Stomach (tissue), 9 donors: ENCODE results near the gene PMF1. TPM values are rescaled to one million over a fixed set of nuclear protein-coding genes. Genes with fewer than 3 reads are reported as not detected.

Experiments used
- DNase-seq, 2 donors: peaks; one replicate each; pipeline versions ENCODE4 v3.0.0 to v3.0.0-alpha.2; 2013 to 2019
- H3K27ac ChIP-seq, 5 donors: fragments of 200-600 bp in 4 of 5; sonication (generic) in 4 of 5; one replicate each; pipeline ENCODE4 v1.5.1; 2013 to 2019; ENCODE audit warnings: mild to moderate bottlenecking in 1 of 5, moderate library complexity in 1 of 5
- H3K27me3 ChIP-seq, 3 donors: fragments of 200-600 bp; sonication (generic); one replicate each; pipeline ENCODE4 v1.5.1; 2017 to 2019; ENCODE audit warnings: mixed run types in 1 of 3
- H3K36me3 ChIP-seq, 4 donors: fragments of 200-600 bp; sonication (generic); 1 replicate in 3 of 4; 2 replicates in 1 of 4; pipeline ENCODE4 v1.5.1; 2016 to 2019
- H3K4me1 ChIP-seq, 4 donors: fragments of 200-600 bp; sonication (generic); one replicate each; pipeline ENCODE4 v1.5.1; 2016 to 2019
- H3K4me3 ChIP-seq, 4 donors: fragments of 200-600 bp; sonication (generic) in 3 of 4; one replicate each; pipeline ENCODE4 v1.5.1; 2016 to 2019; ENCODE audit warnings: mild to moderate bottlenecking in 1 of 4
- H3K9me3 ChIP-seq, 4 donors: fragments of 200-600 bp; sonication (generic); one replicate each; pipeline ENCODE4 v1.5.1; 2016 to 2019
- EP300 ChIP-seq: sonication (generic); formaldehyde crosslinking; IDR thresholded peaks from one replicate; pipeline ENCODE4 v1.6.1; 2017; ENCODE audit warnings: antibody characterized with exemption
- POLR2A ChIP-seq, 4 donors: fragments of 450-650 bp; IDR thresholded peaks; one replicate each; pipeline ENCODE4 v1.6.1; 2016; ENCODE audit warnings: antibody characterized with exemption in 4 of 4, control low read depth in 2 of 4, mild to moderate bottlenecking in 1 of 4, moderate library complexity in 1 of 4
- POLR2AphosphoS5 ChIP-seq, 3 donors: sonication (generic); formaldehyde crosslinking; IDR thresholded peaks; one replicate each; pipeline ENCODE4 v1.6.1; 2016; ENCODE audit warnings: antibody characterized with exemption in 3 of 3
- WGBS, 5 donors: extraction: QIAGEN DNeasy Blood & Tissue Kit in 3 of 5; methylation state at CpG; one replicate each; pipeline versions ENCODE4 v1.1.5 to v1.1.7; 2013 to 2018; 5-methylcytosine and 5-hydroxymethylcytosine counted together
- intact Hi-C: fragments of 100-400 bp; cut with DNase I; formaldehyde crosslinking; loops from one replicate; pipeline ENCODE4 v1.15.1; 2023; ENCODE audit warnings: low total_unique reads
- polyA plus RNA-seq, 3 donors: library from polyadenylated mRNA; stranded (reverse); fragments of 200-250 nt; gene quantifications; one replicate each; pipeline ENCODE4 v1.2.3, GENCODE V29; 2013
- total RNA-seq, 5 donors: library from RNA; depleted of rRNA; stranded (reverse); fragments of >200 nt; gene quantifications; one replicate each; pipeline versions ENCODE4 v1.1.0 to v1.2.3, GENCODE V29; 2014 to 2016
- TF ChIP-seq, protein P1 (sequence below), 7 experiments: fragments of 450-650 bp in 4 of 7; fragments of 200-600 bp in 3 of 7; sonication (generic) in 3 of 7; IDR thresholded peaks; one replicate each; pipeline ENCODE4 v1.5.1; 2016 to 2019; ENCODE audit warnings: antibody characterized with exemption in 7 of 7, control low read depth in 2 of 7, mild to moderate bottlenecking in 1 of 7
- donor health status: healthy with polysubstance abuse.
- donor health status: Bipolar disorder and iron deficiency.
- donor health status: healthy.

Gene PMF1
- total and polyA plus RNA-seq, 8 donors: 5.3 to 73.5 (median 44.0) TPM

DNA sequence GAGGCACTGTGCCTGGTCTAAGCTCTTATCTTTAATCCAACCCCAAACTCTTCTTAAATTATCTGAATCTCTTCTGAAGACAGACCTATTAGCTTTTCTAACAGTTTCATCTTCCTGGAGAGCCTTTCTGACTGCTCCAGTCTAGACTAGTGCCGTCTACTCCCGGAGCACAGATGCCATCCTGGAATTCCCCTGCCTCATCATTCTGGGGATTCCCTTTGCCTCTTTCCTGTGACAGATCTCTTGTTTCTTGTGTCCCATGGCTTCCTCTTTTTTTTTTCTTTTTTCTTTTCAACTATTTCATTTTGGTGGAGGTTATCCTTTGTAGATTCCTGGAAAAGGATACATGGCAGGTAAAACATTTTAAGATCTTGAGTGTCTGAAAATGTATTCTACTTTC is 47.7 kb upstream of the PMF1 start:
- no peaks in the 10 kb centered on the region for H3K27me3 ChIP-seq
- H3K36me3 ChIP-seq: no peaks in the 10 kb centered on the region
- 65 to 83% (median 70%) methylated on average over 2 of the region's 2 CpGs for WGBS, 5 donors
- no peak overlapping the region for H3K4me3 ChIP-seq
- peaks cover 20 to 39% (median 28%) of the 10 kb centered on the region in 4 donors for H3K4me1 ChIP-seq
- H3K9me3 ChIP-seq: no peaks in the 10 kb centered on the region
- H3K27ac ChIP-seq: no peak overlapping the region
- intact Hi-C loops: no loop called here
- DNase-seq: peak in 1 of 2 donors; percentile 34
- TF ChIP-seq, protein P1, sequence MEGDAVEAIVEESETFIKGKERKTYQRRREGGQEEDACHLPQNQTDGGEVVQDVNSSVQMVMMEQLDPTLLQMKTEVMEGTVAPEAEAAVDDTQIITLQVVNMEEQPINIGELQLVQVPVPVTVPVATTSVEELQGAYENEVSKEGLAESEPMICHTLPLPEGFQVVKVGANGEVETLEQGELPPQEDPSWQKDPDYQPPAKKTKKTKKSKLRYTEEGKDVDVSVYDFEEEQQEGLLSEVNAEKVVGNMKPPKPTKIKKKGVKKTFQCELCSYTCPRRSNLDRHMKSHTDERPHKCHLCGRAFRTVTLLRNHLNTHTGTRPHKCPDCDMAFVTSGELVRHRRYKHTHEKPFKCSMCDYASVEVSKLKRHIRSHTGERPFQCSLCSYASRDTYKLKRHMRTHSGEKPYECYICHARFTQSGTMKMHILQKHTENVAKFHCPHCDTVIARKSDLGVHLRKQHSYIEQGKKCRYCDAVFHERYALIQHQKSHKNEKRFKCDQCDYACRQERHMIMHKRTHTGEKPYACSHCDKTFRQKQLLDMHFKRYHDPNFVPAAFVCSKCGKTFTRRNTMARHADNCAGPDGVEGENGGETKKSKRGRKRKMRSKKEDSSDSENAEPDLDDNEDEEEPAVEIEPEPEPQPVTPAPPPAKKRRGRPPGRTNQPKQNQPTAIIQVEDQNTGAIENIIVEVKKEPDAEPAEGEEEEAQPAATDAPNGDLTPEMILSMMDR (IDR thresholded peaks at IDR 0.05): no peak
- no peak for TF ChIP-seq EP300
- no peak for TF ChIP-seq POLR2A (IDR thresholded peaks at IDR 0.05)
- no peak for TF ChIP-seq POLR2AphosphoS5 (IDR thresholded peaks at IDR 0.05)

DNA sequence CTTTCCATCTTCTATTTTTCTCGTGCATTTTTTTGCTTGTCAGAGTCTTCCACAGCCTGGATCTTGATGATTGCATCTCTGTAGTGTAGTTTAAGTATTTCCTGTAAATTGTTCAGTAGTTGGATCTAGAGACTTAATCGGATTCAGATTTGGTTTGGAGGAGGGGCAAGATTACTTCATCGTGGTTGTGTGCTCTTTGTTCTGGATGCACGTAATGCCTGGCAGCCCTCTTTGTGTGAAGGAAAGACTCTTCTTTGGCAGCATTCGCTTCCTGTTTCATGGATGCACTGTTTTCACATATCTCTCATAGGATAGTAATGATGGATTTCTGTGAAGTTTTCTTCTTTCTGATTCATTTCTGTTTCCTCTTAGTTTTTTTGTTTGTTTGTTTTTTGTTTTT is 45.3 kb upstream of the PMF1 start:
- Histone ChIP-seq H3K9me3 (no peaks in the 10 kb centered on the region), H3K4me3 (no peak overlapping the region), H3K27ac (no peak overlapping the region), H3K36me3 (peaks cover 0 to 8% (median under 1%) of the 10 kb centered on the region in 4 donors), H3K27me3 (no peaks in the 10 kb centered on the region), H3K4me1 (peaks cover 5 to 14% (median 8%) of the 10 kb centered on the region in 4 donors)
- 77 to 86% (median 84%) methylated on average over 5 of the region's 5 CpGs for WGBS, 5 donors
- DNase-seq: no peak
- intact Hi-C loops: no loop called here
- TF ChIP-seq POLR2A (IDR thresholded peaks at IDR 0.05) (no peak), POLR2AphosphoS5 (IDR thresholded peaks at IDR 0.05) (no peak), EP300 (no peak)
- TF ChIP-seq, protein P1 (IDR thresholded peaks at IDR 0.05): no peak

DNA sequence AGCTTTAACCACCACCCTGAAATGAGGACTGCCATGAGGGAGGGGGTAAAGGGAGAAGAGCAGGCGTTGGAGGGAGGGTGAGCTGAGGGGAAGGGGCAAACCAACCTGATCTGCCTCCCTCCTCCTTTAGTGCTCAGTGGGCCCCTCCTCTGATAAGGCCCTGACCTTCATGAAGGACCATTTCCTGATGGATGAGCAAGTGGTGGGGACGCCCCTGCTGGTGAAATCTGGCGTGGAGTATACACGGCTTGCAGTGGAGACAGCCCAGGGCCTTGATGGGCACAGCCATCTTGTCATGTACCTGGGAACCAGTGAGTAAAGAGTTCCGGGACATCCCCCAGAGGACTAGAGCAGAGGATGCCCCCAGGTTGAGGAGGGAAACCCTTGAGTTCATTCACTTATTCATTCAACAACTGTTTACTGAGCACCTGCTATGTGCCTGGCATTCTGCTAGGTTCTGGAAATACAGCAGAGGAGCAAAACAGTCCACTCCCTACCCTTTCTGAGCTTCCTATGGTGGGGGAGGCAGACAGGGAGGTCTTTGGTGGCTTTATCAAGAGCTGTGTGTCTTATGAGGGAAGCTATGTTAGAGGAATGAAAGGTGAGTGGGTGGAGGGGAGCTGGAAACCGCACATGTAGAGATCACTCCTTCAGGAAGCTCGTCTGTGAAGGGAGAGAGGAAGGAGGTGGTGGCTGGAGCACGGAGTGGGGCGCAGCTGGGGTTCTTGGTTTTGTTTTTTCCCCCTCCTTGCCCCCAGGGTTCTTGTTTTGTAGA is 39.9 kb upstream of the PMF1 start:
- H3K9me3 ChIP-seq: no peaks in the 10 kb centered on the region
- no peak overlapping the region for H3K27ac ChIP-seq
- TF ChIP-seq EP300 (no peak), POLR2AphosphoS5 (IDR thresholded peaks at IDR 0.05) (no peak), POLR2A (IDR thresholded peaks at IDR 0.05) (no peak)
- TF ChIP-seq, protein P1 (IDR thresholded peaks at IDR 0.05): no peak
- no peak overlapping the region for H3K4me3 ChIP-seq
- no peak for DNase-seq
- 77 to 89% (median 86%) methylated on average over 9 of the region's 9 CpGs for WGBS, 5 donors
- peaks cover 0 to 54% (median 34%) of the 10 kb centered on the region in 4 donors for H3K36me3 ChIP-seq
- no peaks in the 10 kb centered on the region for H3K27me3 ChIP-seq
- intact Hi-C loops: no loop called here
- no peaks in the 10 kb centered on the region for H3K4me1 ChIP-seq

DNA sequence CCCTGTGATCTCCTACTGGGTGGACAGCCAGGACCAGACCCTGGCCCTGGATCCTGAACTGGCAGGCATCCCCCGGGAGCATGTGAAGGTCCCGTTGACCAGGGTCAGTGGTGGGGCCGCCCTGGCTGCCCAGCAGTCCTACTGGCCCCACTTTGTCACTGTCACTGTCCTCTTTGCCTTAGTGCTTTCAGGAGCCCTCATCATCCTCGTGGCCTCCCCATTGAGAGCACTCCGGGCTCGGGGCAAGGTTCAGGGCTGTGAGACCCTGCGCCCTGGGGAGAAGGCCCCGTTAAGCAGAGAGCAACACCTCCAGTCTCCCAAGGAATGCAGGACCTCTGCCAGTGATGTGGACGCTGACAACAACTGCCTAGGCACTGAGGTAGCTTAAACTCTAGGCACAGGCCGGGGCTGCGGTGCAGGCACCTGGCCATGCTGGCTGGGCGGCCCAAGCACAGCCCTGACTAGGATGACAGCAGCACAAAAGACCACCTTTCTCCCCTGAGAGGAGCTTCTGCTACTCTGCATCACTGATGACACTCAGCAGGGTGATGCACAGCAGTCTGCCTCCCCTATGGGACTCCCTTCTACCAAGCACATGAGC is 36.1 kb upstream of the PMF1 start:
- Histone ChIP-seq H3K27ac (no peak overlapping the region), H3K4me1 (no peaks in the 10 kb centered on the region), H3K9me3 (no peaks in the 10 kb centered on the region), H3K27me3 (peaks cover 0 to 6% (median 0%) of the 10 kb centered on the region in 3 donors), H3K4me3 (no peak overlapping the region), H3K36me3 (peaks cover 0 to 49% (median 34%) of the 10 kb centered on the region in 4 donors)
- WGBS, 5 donors: 75 to 89% (median 86%) methylated on average over 10 to 12 of the region's 12 CpGs
- no peak for DNase-seq
- TF ChIP-seq, protein P1 (IDR thresholded peaks at IDR 0.05): no peak
- TF ChIP-seq EP300 (no peak), POLR2A (IDR thresholded peaks at IDR 0.05) (no peak)
- intact Hi-C loops: no loop called here
